Erythroblast (primary cell): ENCODE measurements around the gene MUSK.

Experiments
- DNase-seq, 2 experiments: peaks; one replicate each; lab custom pipeline; 2025; lab: John Stamatoyannopoulos, UW
- GATA1 ChIP-seq: IDR thresholded peaks from 2 replicates; pipeline ENCODE4 v1.6.1; 2011; ENCODE audit warnings: low read depth, mild to moderate bottlenecking, control low read depth, low read length, moderate library complexity
- POLR2A ChIP-seq: IDR thresholded peaks from 2 replicates; pipeline ENCODE4 v1.6.1; 2011; ENCODE audit warnings: mild to moderate bottlenecking, low read length

MUSK gene

GRCh38 chr9:110668570-110669167 lies at the start of gene MUSK:
Gene MUSK (plus strand): TSS chr9:110668791. CDS start chr9:110668905, 114 bp downstream.
- TF ChIP-seq GATA1 (no peak), POLR2A (no peak)
- DNase-seq: no peak

- DNase-seq: no peak
- TF ChIP-seq GATA1 (no peak), POLR2A (no peak)
Observed at GRCh38 chr9:110619831-110620230, 48.8 kb upstream of the MUSK start.

- no peak for DNase-seq
- TF ChIP-seq POLR2A (no peak), GATA1 (no peak)
Observed at GRCh38 chr9:110620726-110621125, 47.9 kb upstream of the MUSK start.

- TF ChIP-seq POLR2A (no peak), GATA1 (no peak)
- no peak for DNase-seq
Observed at GRCh38 chr9:110622368-110622767, 46.2 kb upstream of the MUSK start.

- peak; percentile 52 to 78 for DNase-seq
- TF ChIP-seq POLR2A (no peak), GATA1 (no peak)
Observed at GRCh38 chr9:110623462-110624025, 45.0 kb upstream of the MUSK start.

- TF ChIP-seq POLR2A: no peak
- TF ChIP-seq GATA1: no peak
- DNase-seq: no peak
Observed at GRCh38 chr9:110626101-110626829, 42.3 kb upstream of the MUSK start.

- DNase-seq: no peak
- TF ChIP-seq GATA1 (no peak), POLR2A (no peak)
Observed at GRCh38 chr9:110635589-110635988, 33.0 kb upstream of the MUSK start.

GRCh38 chr9:110638381-110638954 lies 30.1 kb upstream of the MUSK start:
- no peak for TF ChIP-seq GATA1
- no peak for TF ChIP-seq POLR2A
- DNase-seq: no peak

- DNase-seq: no peak
- TF ChIP-seq GATA1 (no peak), POLR2A (no peak)
Observed at GRCh38 chr9:110640736-110641135, 27.9 kb upstream of the MUSK start.

- TF ChIP-seq GATA1: no peak
- no peak for TF ChIP-seq POLR2A
- no peak for DNase-seq
Observed at GRCh38 chr9:110641293-110641692, 27.3 kb upstream of the MUSK start.

GRCh38 chr9:110648696-110649095 lies 19.9 kb upstream of the MUSK start:
- DNase-seq: peak in 1 of 2 experiments; percentile 7
- TF ChIP-seq GATA1 (no peak), POLR2A (no peak)

- TF ChIP-seq POLR2A: no peak
- TF ChIP-seq GATA1: no peak
- DNase-seq: no peak
Observed at GRCh38 chr9:110650261-110650660, 18.3 kb upstream of the MUSK start.

- no peak for DNase-seq
- TF ChIP-seq POLR2A (no peak), GATA1 (no peak)
Observed at GRCh38 chr9:110650991-110651411, 17.6 kb upstream of the MUSK start.

GRCh38 chr9:110655754-110656641 lies 12.6 kb upstream of the MUSK start:
- DNase-seq: no peak
- TF ChIP-seq POLR2A (no peak), GATA1 (no peak)
